Caco-2 (cell line): Measurements from ENCODE around the gene KRT83. TPM values are rescaled to one million over a fixed set of nuclear protein-coding genes. Genes with fewer than 3 reads are reported as not detected.

Source experiments
- BruUV-seq: library from RNA; stranded (reverse); fragments of 400-500 nt; replicated peaks from 2 replicates; lab custom pipeline; 2021; lab: Mats Ljungman, UMichigan
- CTCF ChIA-PET: fragments of 300-600 bp; sonication (Branson Sonifier 250); formaldehyde crosslinking; loops from one replicate; lab custom pipeline; 2022; ENCODE audit warnings: antibody characterized with exemption; lab: Charles Lee
- POLR2A ChIA-PET: fragments of 300-600 bp; sonication (Branson Sonifier 250); formaldehyde crosslinking; loops from one replicate; lab custom pipeline; 2022; ENCODE audit warnings: antibody characterized with exemption; lab: Charles Lee
- DNase-seq, 2 experiments: peaks; one replicate each; pipeline versions ENCODE4 v3.0.0 to v3.0.0-alpha.2; 2020 to 2022
- H3K27me3 ChIP-seq: replicated peaks from 2 replicates; pipeline ENCODE4 v1.6.0; 2011; ENCODE audit warnings: low read length; ENCODE audit not compliant: control insufficient read depth, insufficient read depth
- H3K36me3 ChIP-seq: 2 replicates; pipeline ENCODE4 v1.5.1; 2011; ENCODE audit warnings: low read length; ENCODE audit not compliant: control insufficient read depth, insufficient read depth
- H3K4me1 ChIP-seq: fragments of 250-450 bp; sonication (Bioruptor Pico); 2 replicates; pipeline ENCODE4 v1.5.1; 2020; ENCODE audit warnings: mild to moderate bottlenecking
- H3K4me3 ChIP-seq: 2 replicates; pipeline ENCODE4 v1.5.1; 2011; ENCODE audit warnings: low read depth, mild to moderate bottlenecking, control low read depth, low read length
- H3K9me3 ChIP-seq: fragments of 250-450 bp; sonication (Bioruptor Pico); 2 replicates; pipeline ENCODE4 v1.5.1; 2020; ENCODE audit warnings: mild to moderate bottlenecking, moderate library complexity
- H3K27ac Mint-ChIP-seq: one replicate; pipeline ENCODE4 v1.8.0; 2022; ENCODE audit warnings: mixed read lengths; ENCODE audit not compliant: unreplicated experiment
- H3K27me3 Mint-ChIP-seq: one replicate; pipeline ENCODE4 v1.8.0; 2022; ENCODE audit warnings: mixed read lengths; ENCODE audit not compliant: insufficient read depth, unreplicated experiment
- H3K36me3 Mint-ChIP-seq: one replicate; pipeline ENCODE4 v1.8.0; 2022; ENCODE audit warnings: mild to moderate bottlenecking, mixed read lengths; ENCODE audit not compliant: insufficient read depth, unreplicated experiment
- H3K4me1 Mint-ChIP-seq: one replicate; pipeline ENCODE4 v1.8.0; 2022; ENCODE audit warnings: low read depth, mixed read lengths; ENCODE audit not compliant: unreplicated experiment
- H3K4me3 Mint-ChIP-seq: one replicate; pipeline ENCODE4 v1.8.0; 2022; ENCODE audit warnings: mild to moderate bottlenecking, moderate library complexity, mixed read lengths; ENCODE audit not compliant: unreplicated experiment
- H3K9me3 Mint-ChIP-seq: one replicate; pipeline ENCODE4 v1.8.0; 2022; ENCODE audit warnings: mixed read lengths; ENCODE audit not compliant: unreplicated experiment
- intact Hi-C: fragments of 100-400 bp; cut with micrococcal nuclease; formaldehyde crosslinking; loops from one replicate; pipeline ENCODE4 v1.10.0; 2022; ENCODE audit not compliant: unreplicated experiment
- total RNA-seq: library from RNA; stranded (reverse); gene quantifications from 2 replicates; pipeline ENCODE4 v1.2.3, GENCODE V29; 2022
- TF ChIP-seq, protein P1 (sequence below), 2 experiments: fragments of 200-600 bp in 1 of 2; IDR thresholded peaks; 1 replicate in 1 of 2; 2 replicates in 1 of 2; pipeline versions ENCODE4 v1.5.1 to v1.8.0; 2011 to 2022; ENCODE audit warnings: antibody characterized with exemption in 1 of 2, control low read depth in 1 of 2, inconsistent platforms in 1 of 2, low read depth in 1 of 2, low read length in 1 of 2, mild to moderate bottlenecking in 1 of 2, moderate library complexity in 1 of 2; ENCODE audit not compliant: insufficient read depth in 1 of 2, severe bottlenecking in 1 of 2, unreplicated experiment in 1 of 2

Gene KRT83
- total RNA-seq, 1 experiment from 2014 or later: not detected

DNA sequence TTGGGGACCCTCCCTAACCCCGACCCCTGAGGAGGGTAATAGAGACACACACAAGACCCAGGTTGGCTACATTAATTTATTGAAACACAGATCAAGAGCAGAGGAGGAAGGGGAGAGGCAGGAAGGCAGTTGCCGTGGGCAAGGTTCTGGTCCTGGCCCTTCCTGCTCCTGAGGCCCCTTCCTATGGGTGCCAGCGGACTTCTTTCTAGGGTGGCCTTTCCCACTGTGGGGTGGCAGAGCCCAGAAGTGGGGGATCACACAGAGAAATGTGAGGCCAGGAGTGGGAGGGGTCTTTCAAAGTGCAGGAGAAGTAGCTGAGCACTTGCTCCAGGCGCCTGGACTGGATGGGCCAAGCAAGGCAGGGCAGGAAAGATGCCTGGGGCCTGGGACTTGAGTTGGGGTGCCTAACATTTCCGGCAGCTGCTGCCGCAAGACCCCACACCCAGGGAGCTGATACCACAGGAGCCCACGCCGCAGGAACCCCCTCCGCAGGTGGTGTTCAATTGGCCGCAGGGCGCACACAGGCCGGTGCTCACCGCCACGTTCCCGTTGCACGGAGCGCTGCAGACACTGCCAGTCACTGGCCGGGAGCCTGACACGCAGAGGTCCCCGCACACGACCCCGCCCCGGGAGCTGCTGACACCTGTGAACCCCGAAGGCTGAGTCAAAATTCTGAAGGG, 35.2 kb downstream of the KRT83 start:
- no peaks in the 10 kb centered on the region for H3K27me3 ChIP-seq

DNA sequence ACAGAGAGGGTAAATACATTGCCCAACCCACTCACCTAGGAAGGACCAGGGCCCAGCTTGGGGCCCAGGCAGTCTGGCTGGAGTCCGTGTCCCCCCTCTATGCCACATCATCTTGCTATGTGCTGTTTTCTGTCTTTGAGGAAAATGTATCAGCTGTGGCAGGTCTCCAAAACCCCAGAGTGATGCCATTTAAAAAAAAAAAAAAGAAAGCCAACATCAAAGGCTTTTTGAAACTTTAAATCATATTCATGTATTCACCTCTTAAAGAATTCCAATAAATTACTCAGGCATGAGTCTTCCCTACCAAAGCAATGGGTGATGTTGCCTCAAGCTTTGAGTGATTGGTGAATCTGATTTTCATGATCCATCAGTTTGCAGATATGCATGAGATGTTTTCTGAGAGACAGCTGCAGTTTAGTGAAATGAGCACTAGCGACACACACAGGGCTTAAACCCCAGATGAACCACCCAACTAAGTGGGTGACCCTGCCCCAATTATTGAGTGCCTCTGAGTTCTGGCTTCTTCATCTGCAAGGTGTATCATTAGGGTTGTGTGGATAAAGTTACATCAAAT, 35.9 kb downstream of the KRT83 start:
- no TSS peak for BruUV-seq
- H3K27me3 Mint-ChIP-seq: no peaks in the 10 kb centered on the region
- H3K36me3 Mint-ChIP-seq: no peaks in the 10 kb centered on the region
- no peak for DNase-seq
- H3K27me3 ChIP-seq: no peaks in the 10 kb centered on the region
- H3K27ac Mint-ChIP-seq: no peak overlapping the region
- H3K4me1 Mint-ChIP-seq: peaks cover 7% of the 10 kb centered on the region
- ChIA-PET POLR2A (no interaction called here), CTCF (no interaction called here)
- no peak overlapping the region for H3K4me3 ChIP-seq
- TF ChIP-seq, protein P1, sequence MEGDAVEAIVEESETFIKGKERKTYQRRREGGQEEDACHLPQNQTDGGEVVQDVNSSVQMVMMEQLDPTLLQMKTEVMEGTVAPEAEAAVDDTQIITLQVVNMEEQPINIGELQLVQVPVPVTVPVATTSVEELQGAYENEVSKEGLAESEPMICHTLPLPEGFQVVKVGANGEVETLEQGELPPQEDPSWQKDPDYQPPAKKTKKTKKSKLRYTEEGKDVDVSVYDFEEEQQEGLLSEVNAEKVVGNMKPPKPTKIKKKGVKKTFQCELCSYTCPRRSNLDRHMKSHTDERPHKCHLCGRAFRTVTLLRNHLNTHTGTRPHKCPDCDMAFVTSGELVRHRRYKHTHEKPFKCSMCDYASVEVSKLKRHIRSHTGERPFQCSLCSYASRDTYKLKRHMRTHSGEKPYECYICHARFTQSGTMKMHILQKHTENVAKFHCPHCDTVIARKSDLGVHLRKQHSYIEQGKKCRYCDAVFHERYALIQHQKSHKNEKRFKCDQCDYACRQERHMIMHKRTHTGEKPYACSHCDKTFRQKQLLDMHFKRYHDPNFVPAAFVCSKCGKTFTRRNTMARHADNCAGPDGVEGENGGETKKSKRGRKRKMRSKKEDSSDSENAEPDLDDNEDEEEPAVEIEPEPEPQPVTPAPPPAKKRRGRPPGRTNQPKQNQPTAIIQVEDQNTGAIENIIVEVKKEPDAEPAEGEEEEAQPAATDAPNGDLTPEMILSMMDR (IDR thresholded peaks at IDR 0.05; ENCODE audit: insufficient read depth in 1 of 2, low read depth in 1 of 2, low read length in 1 of 2, severe bottlenecking in 1 of 2, unreplicated experiment in 1 of 2): no peak
- H3K9me3 ChIP-seq: no peaks in the 10 kb centered on the region
- H3K36me3 ChIP-seq: no peaks in the 10 kb centered on the region
- peaks cover 16% of the 10 kb centered on the region for H3K4me1 ChIP-seq
- H3K9me3 Mint-ChIP-seq: no peaks in the 10 kb centered on the region
- no peak overlapping the region for H3K4me3 Mint-ChIP-seq
- intact Hi-C loops: no loop called here

More for the DNA sequence above, 35.2 kb downstream of the KRT83 start:
- Histone ChIP-seq H3K4me3 (no peak overlapping the region), H3K9me3 (no peaks in the 10 kb centered on the region), H3K4me1 (peaks cover 9% of the 10 kb centered on the region), H3K36me3 (no peaks in the 10 kb centered on the region)
- no peak overlapping the region for H3K27ac Mint-ChIP-seq
- no TSS peak for BruUV-seq
- no peaks in the 10 kb centered on the region for H3K36me3 Mint-ChIP-seq
- H3K4me3 Mint-ChIP-seq: no peak overlapping the region
- ChIA-PET POLR2A (no interaction called here), CTCF (no interaction called here)
- peaks cover 7% of the 10 kb centered on the region for H3K4me1 Mint-ChIP-seq
- intact Hi-C loops: no loop called here
- TF ChIP-seq, protein P1 (IDR thresholded peaks at IDR 0.05; ENCODE audit: insufficient read depth in 1 of 2, low read depth in 1 of 2, low read length in 1 of 2, severe bottlenecking in 1 of 2, unreplicated experiment in 1 of 2): no peak
- no peaks in the 10 kb centered on the region for H3K27me3 Mint-ChIP-seq
- no peaks in the 10 kb centered on the region for H3K9me3 Mint-ChIP-seq
- no peak for DNase-seq

DNA sequence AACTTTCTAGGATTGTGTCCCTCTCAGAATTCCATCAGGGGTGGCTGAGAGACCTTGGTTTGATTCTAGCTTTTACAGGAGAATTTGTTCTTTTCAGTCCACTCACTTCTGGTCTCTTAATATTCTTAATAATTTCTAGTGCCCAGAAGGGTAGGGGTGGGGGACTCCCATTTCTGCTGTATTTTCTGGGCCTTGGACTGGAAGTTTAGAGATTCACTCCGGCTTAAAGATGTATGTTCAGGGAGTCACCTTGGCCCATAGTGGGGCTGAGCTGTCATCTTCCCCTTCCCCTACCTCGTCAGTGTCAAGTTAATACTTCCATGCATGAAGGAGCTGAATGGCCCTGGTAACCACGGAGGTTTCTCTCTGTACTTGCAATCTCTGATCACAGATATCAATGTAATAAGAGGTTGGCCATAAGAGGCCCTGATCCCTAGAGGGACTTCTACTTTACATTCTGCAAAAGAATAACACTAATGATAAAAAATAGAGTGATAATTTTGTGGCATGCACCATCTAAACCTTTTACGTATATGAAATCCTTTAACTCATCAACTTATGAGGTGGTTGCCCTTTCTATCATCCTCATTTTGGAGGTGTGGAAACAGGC, 36.5 kb downstream of the KRT83 start:
- POLR2A ChIA-PET: no interaction called here
- no peaks in the 10 kb centered on the region for H3K9me3 Mint-ChIP-seq
- no peaks in the 10 kb centered on the region for H3K36me3 ChIP-seq
- TF ChIP-seq, protein P1 (IDR thresholded peaks at IDR 0.05; ENCODE audit: insufficient read depth in 1 of 2, low read depth in 1 of 2, low read length in 1 of 2, severe bottlenecking in 1 of 2, unreplicated experiment in 1 of 2): no peak
- CTCF ChIA-PET: no interaction called here
- DNase-seq: no peak
- H3K27ac Mint-ChIP-seq: no peak overlapping the region
- peaks cover 12% of the 10 kb centered on the region for H3K4me1 Mint-ChIP-seq
- no peaks in the 10 kb centered on the region for H3K27me3 ChIP-seq
- no peaks in the 10 kb centered on the region for H3K9me3 ChIP-seq
- BruUV-seq: no TSS peak
- H3K4me3 ChIP-seq: no peak overlapping the region
- peaks cover 22% of the 10 kb centered on the region for H3K4me1 ChIP-seq
- H3K36me3 Mint-ChIP-seq: no peaks in the 10 kb centered on the region
- no peak overlapping the region for H3K4me3 Mint-ChIP-seq
- H3K27me3 Mint-ChIP-seq: no peaks in the 10 kb centered on the region
- intact Hi-C loops: loop anchor here (5.0 kb wide), 1 partner anchor 43 kb away; no protein-coding TSS in a partner anchor
